Trophoblast cell (in vitro differentiated cells and primary cell): ENCODE results near the gene TDRD12.

Experiments used
- DNase-seq, 2 donors: peaks; one replicate each; pipeline ENCODE4 v3.0.0-alpha.2; 2016
- H2AFZ ChIP-seq: 2 replicates; pipeline ENCODE4 v1.6.1; 2013; ENCODE audit warnings: low read length, moderate library complexity, mild to moderate bottlenecking; ENCODE audit not compliant: insufficient read depth, poor library complexity
- H2AK5ac ChIP-seq: 2 replicates; pipeline ENCODE4 v1.6.1; 2013; ENCODE audit warnings: mild to moderate bottlenecking, low read length
- H2BK120ac ChIP-seq: 2 replicates; pipeline ENCODE4 v1.6.1; 2013; ENCODE audit warnings: low read length, mild to moderate bottlenecking, moderate library complexity; ENCODE audit not compliant: insufficient read depth, poor library complexity
- H2BK12ac ChIP-seq: 2 replicates; pipeline ENCODE4 v1.6.1; 2013; ENCODE audit warnings: mild to moderate bottlenecking, low read length, moderate library complexity
- H2BK5ac ChIP-seq: 2 replicates; pipeline ENCODE4 v1.6.1; 2013; ENCODE audit warnings: low read length, low read depth, moderate library complexity, mild to moderate bottlenecking; ENCODE audit not compliant: poor library complexity
- H3K14ac ChIP-seq: 2 replicates; pipeline ENCODE4 v1.6.1; 2013; ENCODE audit warnings: mild to moderate bottlenecking, low read length
- H3K18ac ChIP-seq: 2 replicates; pipeline ENCODE4 v1.6.1; 2013; ENCODE audit warnings: mild to moderate bottlenecking, low read length
- H3K23ac ChIP-seq: 2 replicates; pipeline ENCODE4 v1.6.1; 2013; ENCODE audit warnings: low read length
- H3K27ac ChIP-seq: 2 replicates; pipeline ENCODE4 v1.5.1; 2013; ENCODE audit warnings: low read depth, mild to moderate bottlenecking, inconsistent platforms, low read length, moderate library complexity
- H3K27me3 ChIP-seq: 2 replicates; pipeline ENCODE4 v1.6.1; 2013; ENCODE audit warnings: inconsistent platforms, mild to moderate bottlenecking, low read length, moderate library complexity; ENCODE audit not compliant: insufficient read depth
- H3K36me3 ChIP-seq, 2 experiments: 1 replicate in 1 of 2; 2 replicates in 1 of 2; pipeline ENCODE4 v1.6.1; 2013; ENCODE audit warnings: low read length in 2 of 2, mild to moderate bottlenecking in 2 of 2, moderate library complexity in 1 of 2; ENCODE audit not compliant: insufficient read depth in 2 of 2, control insufficient read depth in 1 of 2
- H3K4ac ChIP-seq: 2 replicates; pipeline ENCODE4 v1.6.1; 2013; ENCODE audit warnings: low read depth, mild to moderate bottlenecking, low read length, moderate library complexity
- H3K4me1 ChIP-seq, 2 experiments: 1 replicate in 1 of 2; 2 replicates in 1 of 2; pipeline ENCODE4 v1.6.1; 2013; ENCODE audit warnings: low read length in 2 of 2, mild to moderate bottlenecking in 2 of 2, moderate library complexity in 1 of 2; ENCODE audit not compliant: insufficient read depth in 2 of 2, control insufficient read depth in 1 of 2
- H3K4me2 ChIP-seq: 2 replicates; pipeline ENCODE4 v1.6.1; 2013; ENCODE audit warnings: inconsistent platforms, mild to moderate bottlenecking, low read length, moderate library complexity
- H3K4me3 ChIP-seq: 2 replicates; pipeline ENCODE4 v1.5.1; 2013; ENCODE audit warnings: mild to moderate bottlenecking, low read depth, low read length, inconsistent platforms
- H3K79me1 ChIP-seq: one replicate; pipeline ENCODE4 v1.6.1; 2013; ENCODE audit warnings: low read length
- H3K79me2 ChIP-seq: 2 replicates; pipeline ENCODE4 v1.6.1; 2013; ENCODE audit warnings: low read length, mild to moderate bottlenecking; ENCODE audit not compliant: control insufficient read depth, insufficient read depth, poor library complexity
- H3K9ac ChIP-seq: 2 replicates; pipeline ENCODE4 v1.6.1; 2013; ENCODE audit warnings: mild to moderate bottlenecking, low read length
- H3K9me3 ChIP-seq: 2 replicates; pipeline ENCODE4 v1.6.1; 2013; ENCODE audit warnings: low read depth, mild to moderate bottlenecking, control low read depth, inconsistent platforms, low read length; ENCODE audit not compliant: insufficient read depth
- H4K12ac ChIP-seq: 2 replicates; pipeline ENCODE4 v1.6.1; 2013; ENCODE audit warnings: low read depth, mild to moderate bottlenecking, low read length, moderate library complexity
- H4K8ac ChIP-seq: 2 replicates; pipeline ENCODE4 v1.6.1; 2013; ENCODE audit warnings: low read depth, mild to moderate bottlenecking, low read length, moderate library complexity
- H4K91ac ChIP-seq: one replicate; pipeline ENCODE4 v1.6.1; 2013; ENCODE audit warnings: low read depth, mild to moderate bottlenecking, low read length, moderate library complexity
- WGBS: extraction: QIAGEN DNeasy Blood & Tissue Kit; methylation state at CpG from one replicate; pipeline ENCODE4 v1.1.7; 2013; ENCODE audit warnings: missing lambda C conversion rate; ENCODE audit not compliant: insufficient read length, insufficient coverage; ENCODE audit errors: extremely low coverage; 5-methylcytosine and 5-hydroxymethylcytosine counted together

The TDRD12 gene

DNA sequence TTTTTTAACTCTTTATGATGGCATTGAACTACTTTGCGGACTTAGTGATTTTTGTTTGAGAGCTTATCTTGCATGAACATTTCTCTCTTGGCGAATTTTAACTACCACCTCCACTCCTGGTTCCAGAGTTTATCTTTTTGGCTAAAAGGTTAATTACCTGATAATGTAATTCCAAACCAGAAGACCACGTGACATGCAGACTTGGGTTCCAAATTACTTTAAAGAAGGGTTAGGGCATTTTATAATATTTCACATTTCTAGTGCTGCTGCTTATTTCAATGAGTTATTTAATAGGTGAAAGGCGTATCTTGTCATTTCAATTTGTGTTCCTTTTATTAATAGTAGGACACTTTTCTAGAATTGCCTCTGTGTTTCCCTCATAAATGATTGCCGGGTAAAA lies 52.0 kb downstream of the TDRD12 start:
- Histone ChIP-seq H4K12ac (no peak overlapping the region), H3K4me2 (no peak overlapping the region), H3K4me1 (no peaks in the 10 kb centered on the region), H3K79me2 (no peaks in the 10 kb centered on the region), H4K8ac (no peak overlapping the region), H4K91ac (no peak overlapping the region), H2AK5ac (no peak overlapping the region), H3K36me3 (no peaks in the 10 kb centered on the region), H3K79me1 (no peaks in the 10 kb centered on the region), H2BK12ac (no peak overlapping the region), H3K9ac (no peak overlapping the region), H3K18ac (no peak overlapping the region), H3K23ac (no peak overlapping the region), H3K27ac (no peak overlapping the region), H3K4me3 (no peak overlapping the region), H2BK5ac (no peak overlapping the region), H3K27me3 (no peaks in the 10 kb centered on the region), H3K9me3 (peaks cover 1% of the 10 kb centered on the region), H2AFZ (no peak overlapping the region), H2BK120ac (no peak overlapping the region), H3K14ac (no peak overlapping the region), H3K4ac (no peak overlapping the region)
- WGBS = no CpG with 5 or more reads among the region's 5 CpGs
- DNase-seq = no peak

DNA sequence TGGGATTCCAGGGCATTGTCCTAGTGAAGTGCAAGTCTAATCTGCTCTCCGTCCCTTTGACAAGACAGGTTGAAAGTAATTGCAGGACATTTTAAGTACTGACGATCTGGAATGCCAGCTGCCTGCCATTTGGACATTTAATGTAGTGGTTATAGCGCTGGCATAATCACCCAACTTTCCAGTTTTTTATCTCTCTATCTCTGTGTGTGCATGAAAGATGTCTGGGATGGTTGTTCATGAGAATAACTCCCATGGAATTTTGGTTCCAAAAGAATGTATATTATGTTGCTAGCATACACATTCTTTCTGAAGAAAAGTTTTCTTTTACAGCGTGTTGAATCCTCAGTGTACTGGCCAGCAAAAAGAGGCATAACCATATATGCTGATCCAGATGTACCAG lies 53.6 kb downstream of the TDRD12 start:
- H2BK120ac ChIP-seq = no peak overlapping the region
- H3K79me2 ChIP-seq = no peaks in the 10 kb centered on the region
- no peak overlapping the region for H3K14ac ChIP-seq
- H2AFZ ChIP-seq = no peak overlapping the region
- no peak overlapping the region for H3K4ac ChIP-seq
- peaks cover 1% of the 10 kb centered on the region for H3K9me3 ChIP-seq
- no peak overlapping the region for H2BK12ac ChIP-seq
- no peak overlapping the region for H3K18ac ChIP-seq
- no peaks in the 10 kb centered on the region for H3K79me1 ChIP-seq
- H3K4me3 ChIP-seq = no peak overlapping the region
- H4K8ac ChIP-seq = no peak overlapping the region
- no peak overlapping the region for H2BK5ac ChIP-seq
- no peak overlapping the region for H3K27ac ChIP-seq
- H3K36me3 ChIP-seq = no peaks in the 10 kb centered on the region
- H4K91ac ChIP-seq = no peak overlapping the region
- DNase-seq = peak; percentile 74 to 96
- H3K9ac ChIP-seq = no peak overlapping the region
- H4K12ac ChIP-seq = no peak overlapping the region
- H2AK5ac ChIP-seq = no peak overlapping the region
- no peak overlapping the region for H3K4me2 ChIP-seq
- no peaks in the 10 kb centered on the region for H3K4me1 ChIP-seq
- no CpG with 5 or more reads among the region's 4 CpGs for WGBS
- H3K23ac ChIP-seq = no peak overlapping the region
- H3K27me3 ChIP-seq = no peaks in the 10 kb centered on the region

DNA sequence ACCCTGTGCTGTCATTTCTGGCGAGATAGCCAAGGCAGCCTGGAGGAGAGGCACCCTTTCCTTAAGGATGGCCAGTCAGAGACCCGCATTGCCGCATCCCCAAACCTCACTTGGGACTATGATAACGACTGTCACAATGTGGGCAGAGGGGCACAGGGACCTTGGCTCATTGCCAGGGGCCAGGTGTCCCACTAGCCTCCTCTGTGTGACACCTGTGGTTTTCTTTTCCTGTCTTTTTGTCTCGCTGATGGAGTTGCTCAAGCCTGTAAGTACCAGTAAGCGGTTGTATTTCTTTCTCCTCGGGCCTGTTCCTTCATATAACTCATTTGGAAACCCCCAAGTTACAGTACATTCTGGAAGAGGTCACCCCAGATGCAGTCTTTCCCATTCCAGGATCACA lies 59.5 kb downstream of the TDRD12 start:
- H3K27ac ChIP-seq = no peak overlapping the region

DNA sequence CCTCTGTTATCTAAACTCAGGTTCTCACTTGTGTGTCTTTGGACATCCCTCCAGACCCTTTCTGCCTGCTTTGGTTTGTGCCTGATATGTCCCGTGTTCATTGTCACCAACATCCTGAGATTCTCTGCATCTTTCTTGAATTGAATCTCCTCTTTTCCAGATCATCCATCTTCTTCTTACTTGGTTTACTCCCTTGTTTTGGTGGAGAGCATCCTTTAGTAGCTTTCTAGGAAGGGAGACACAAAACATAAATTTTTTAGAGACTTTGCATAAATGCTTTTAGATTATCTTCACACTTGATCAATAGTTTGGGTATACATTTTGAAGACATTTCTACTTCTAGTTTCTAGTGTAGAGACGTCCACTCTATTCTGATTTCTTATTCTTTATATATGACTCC lies 61.7 kb downstream of the TDRD12 start:
- Histone ChIP-seq H3K4me2 (no peak overlapping the region), H3K79me2 (no peaks in the 10 kb centered on the region), H3K4me3 (no peak overlapping the region), H3K4me1 (no peaks in the 10 kb centered on the region), H3K23ac (no peak overlapping the region), H3K14ac (no peak overlapping the region), H2AK5ac (no peak overlapping the region), H3K4ac (no peak overlapping the region), H4K91ac (no peak overlapping the region), H3K36me3 (no peaks in the 10 kb centered on the region), H4K12ac (no peak overlapping the region), H2AFZ (no peak overlapping the region), H3K9ac (no peak overlapping the region), H3K27me3 (no peaks in the 10 kb centered on the region), H3K79me1 (no peaks in the 10 kb centered on the region), H3K18ac (no peak overlapping the region), H2BK12ac (no peak overlapping the region), H2BK5ac (no peak overlapping the region), H3K27ac (no peak overlapping the region), H4K8ac (no peak overlapping the region), H3K9me3 (peaks cover 5% of the 10 kb centered on the region), H2BK120ac (no peak overlapping the region)
- no CpG with 5 or more reads among the region's 2 CpGs for WGBS
- DNase-seq = no peak

More for the DNA sequence above, 59.5 kb downstream of the TDRD12 start:
- Histone ChIP-seq H2AFZ (no peak overlapping the region), H3K9ac (no peak overlapping the region), H3K4me2 (no peak overlapping the region), H3K4me1 (no peaks in the 10 kb centered on the region), H3K18ac (no peak overlapping the region), H2AK5ac (no peak overlapping the region), H3K79me2 (no peaks in the 10 kb centered on the region), H3K27me3 (no peaks in the 10 kb centered on the region), H2BK12ac (no peak overlapping the region), H2BK120ac (no peak overlapping the region), H4K12ac (no peak overlapping the region), H3K14ac (no peak overlapping the region), H4K8ac (no peak overlapping the region), H3K4ac (no peak overlapping the region), H3K9me3 (peaks cover 6% of the 10 kb centered on the region), H3K23ac (no peak overlapping the region), H3K4me3 (no peak overlapping the region), H2BK5ac (no peak overlapping the region), H4K91ac (no peak overlapping the region), H3K79me1 (no peaks in the 10 kb centered on the region), H3K36me3 (no peaks in the 10 kb centered on the region)
- DNase-seq = no peak
- no CpG with 5 or more reads among the region's 7 CpGs for WGBS
